Esophagus squamous epithelium (tissue), 4 donors: ENCODE results near the gene VGLL4.

Source experiments
- POLR2A ChIP-seq, 4 donors: fragments of 450-650 bp; IDR thresholded peaks; one replicate each; pipeline ENCODE4 v1.6.1; 2017; ENCODE audit warnings: antibody characterized with exemption in 4 of 4, mild to moderate bottlenecking in 4 of 4, moderate library complexity in 3 of 4
- TF ChIP-seq, protein P1 (sequence below), 6 experiments: fragments of 450-650 bp in 4 of 6; fragments of 200-600 bp in 2 of 6; sonication (generic) in 2 of 6; IDR thresholded peaks; one replicate each; pipeline ENCODE4 v1.5.1; 2016 to 2019; ENCODE audit warnings: antibody characterized with exemption in 6 of 6, mild to moderate bottlenecking in 4 of 6, moderate library complexity in 4 of 6

GRCh38 chr3:11603628-11604027, 40.1 kb downstream of the VGLL4 start:
- TF ChIP-seq, protein P1, sequence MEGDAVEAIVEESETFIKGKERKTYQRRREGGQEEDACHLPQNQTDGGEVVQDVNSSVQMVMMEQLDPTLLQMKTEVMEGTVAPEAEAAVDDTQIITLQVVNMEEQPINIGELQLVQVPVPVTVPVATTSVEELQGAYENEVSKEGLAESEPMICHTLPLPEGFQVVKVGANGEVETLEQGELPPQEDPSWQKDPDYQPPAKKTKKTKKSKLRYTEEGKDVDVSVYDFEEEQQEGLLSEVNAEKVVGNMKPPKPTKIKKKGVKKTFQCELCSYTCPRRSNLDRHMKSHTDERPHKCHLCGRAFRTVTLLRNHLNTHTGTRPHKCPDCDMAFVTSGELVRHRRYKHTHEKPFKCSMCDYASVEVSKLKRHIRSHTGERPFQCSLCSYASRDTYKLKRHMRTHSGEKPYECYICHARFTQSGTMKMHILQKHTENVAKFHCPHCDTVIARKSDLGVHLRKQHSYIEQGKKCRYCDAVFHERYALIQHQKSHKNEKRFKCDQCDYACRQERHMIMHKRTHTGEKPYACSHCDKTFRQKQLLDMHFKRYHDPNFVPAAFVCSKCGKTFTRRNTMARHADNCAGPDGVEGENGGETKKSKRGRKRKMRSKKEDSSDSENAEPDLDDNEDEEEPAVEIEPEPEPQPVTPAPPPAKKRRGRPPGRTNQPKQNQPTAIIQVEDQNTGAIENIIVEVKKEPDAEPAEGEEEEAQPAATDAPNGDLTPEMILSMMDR (IDR thresholded peaks at IDR 0.05), result no peak
- TF ChIP-seq POLR2A (IDR thresholded peaks at IDR 0.05), result no peak
